Measurements from ENCODE around the gene OCRL.

DNA sequence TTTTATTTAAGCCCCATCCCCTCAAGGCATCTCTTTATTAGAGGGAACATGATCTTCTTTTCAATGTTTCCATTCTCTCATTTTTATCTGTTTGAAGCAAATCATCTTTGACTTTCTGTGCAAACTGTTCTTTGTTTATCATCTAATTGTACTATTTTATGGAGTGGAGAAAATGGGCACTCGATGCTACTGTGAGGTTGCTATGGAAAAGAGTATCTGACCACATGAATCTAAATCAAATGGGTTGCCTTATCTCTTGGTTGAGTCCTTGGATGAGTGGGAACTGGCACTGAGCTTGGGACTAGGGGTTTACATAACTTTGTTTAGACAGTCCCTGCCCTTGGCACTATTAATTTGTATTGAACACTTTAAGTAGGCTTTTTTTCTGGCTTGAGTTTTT, 9.1 kb downstream of the OCRL start:
- TF ChIP-seq, protein P1, sequence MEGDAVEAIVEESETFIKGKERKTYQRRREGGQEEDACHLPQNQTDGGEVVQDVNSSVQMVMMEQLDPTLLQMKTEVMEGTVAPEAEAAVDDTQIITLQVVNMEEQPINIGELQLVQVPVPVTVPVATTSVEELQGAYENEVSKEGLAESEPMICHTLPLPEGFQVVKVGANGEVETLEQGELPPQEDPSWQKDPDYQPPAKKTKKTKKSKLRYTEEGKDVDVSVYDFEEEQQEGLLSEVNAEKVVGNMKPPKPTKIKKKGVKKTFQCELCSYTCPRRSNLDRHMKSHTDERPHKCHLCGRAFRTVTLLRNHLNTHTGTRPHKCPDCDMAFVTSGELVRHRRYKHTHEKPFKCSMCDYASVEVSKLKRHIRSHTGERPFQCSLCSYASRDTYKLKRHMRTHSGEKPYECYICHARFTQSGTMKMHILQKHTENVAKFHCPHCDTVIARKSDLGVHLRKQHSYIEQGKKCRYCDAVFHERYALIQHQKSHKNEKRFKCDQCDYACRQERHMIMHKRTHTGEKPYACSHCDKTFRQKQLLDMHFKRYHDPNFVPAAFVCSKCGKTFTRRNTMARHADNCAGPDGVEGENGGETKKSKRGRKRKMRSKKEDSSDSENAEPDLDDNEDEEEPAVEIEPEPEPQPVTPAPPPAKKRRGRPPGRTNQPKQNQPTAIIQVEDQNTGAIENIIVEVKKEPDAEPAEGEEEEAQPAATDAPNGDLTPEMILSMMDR (IDR thresholded peaks at IDR 0.05): no peak
- no peak for TF ChIP-seq POLR2A (IDR thresholded peaks at IDR 0.05)

Data from testis (tissue), 2 donors.